Dedifferentiated amniotic fluid mesenchymal stem cell (primary cell): ENCODE data around the gene TSHZ2.
"Not testable (repeated sequence)": the region's sequence is repeated elsewhere in the genome, so short reads cannot be mapped to it uniquely, and the experiment has no call there.

Experiments used
- DNase-seq: peaks from one replicate; pipeline ENCODE4 v3.0.0-alpha.2; 2016; ENCODE audit errors: extremely low spot score

Gene TSHZ2

DNA sequence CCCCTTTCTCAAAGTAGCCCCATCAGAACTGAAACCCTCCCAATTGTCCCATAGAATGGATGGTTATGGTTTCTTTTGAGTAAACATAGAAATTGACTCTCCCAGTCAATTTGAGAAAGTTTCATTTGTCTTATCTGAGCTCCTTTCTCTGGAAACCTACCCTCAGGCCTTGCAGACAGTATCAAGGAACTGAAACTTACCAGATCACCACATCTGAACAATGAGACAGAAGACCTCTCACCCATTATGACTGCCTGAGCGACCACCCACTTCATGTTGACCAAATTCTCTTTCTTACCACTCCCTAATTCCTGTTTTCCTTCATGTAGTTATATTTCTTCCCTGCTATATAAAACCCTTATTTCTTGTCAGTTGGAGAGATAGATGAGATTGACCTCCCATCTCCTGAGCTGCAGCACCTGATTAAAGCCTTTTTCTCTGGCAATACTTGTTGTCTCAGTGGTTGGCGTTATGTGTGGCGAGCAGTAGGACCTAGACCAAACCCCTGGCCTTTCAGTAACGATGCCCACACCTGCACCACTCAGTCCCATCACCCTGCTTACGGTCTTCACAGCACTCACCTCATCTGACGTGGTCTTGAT is 482.6 kb downstream of the TSHZ2 start:
- no peak for DNase-seq

DNA sequence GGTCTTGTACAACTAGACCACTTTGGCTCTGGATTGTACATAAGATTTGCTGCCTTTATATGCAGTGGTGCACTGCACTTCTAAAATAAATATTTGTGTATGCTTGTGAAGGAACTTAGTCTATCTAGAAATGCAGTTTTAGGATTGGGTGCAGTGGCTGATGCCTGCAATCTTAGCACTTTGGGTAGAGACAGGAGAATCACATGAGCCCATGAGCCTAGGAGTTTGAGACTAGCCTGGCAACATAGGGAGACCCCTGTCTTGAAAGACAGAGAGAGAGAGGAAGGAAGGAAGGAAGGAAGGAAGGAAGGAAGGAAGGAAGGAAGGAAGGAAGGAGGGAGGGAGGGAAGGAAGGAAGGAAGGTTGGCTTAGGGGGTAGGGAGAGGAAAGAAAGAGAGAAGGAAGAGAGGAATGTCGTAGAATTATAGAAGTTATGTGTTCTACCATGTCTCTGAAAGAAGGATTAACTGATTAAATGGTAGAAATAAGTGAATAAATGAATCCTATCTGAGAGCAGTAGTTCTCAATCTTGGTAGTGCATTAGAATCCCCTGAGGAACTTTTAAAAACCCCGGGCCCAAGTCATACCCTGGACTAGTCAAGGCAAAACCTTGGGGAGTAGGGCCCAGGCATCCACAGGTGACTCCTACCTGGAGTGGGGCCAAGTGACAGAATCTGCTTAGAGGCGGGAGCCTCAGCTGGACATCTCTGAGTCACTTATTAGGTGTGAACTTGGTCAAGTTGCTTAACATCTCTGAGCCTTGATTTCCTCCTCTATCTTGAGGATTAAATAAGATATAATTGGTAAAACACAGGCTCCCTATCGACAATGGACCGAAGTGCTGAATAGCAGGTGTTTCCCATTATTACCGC is 491.2 kb downstream of the TSHZ2 start:
- DNase-seq, result no peak

DNA sequence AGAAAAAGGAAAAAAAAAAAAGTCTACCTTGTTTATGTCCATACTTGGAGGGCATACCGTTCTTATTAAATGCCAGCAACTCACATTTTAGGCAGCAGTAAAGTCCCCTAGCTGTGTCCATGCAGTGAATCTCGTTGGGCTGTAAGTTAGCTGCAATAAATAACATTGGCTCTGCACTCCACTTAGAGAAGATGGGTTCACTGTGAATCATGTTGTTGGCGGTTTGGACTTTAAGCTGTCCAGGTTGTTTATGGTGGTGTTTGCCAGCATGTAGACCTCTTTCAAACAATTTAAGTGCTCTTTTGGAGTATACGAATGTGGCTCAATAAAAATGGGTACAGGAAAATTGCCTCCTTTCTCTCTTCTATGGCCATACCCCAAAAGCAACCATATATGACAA is 494.1 kb downstream of the TSHZ2 start:
- DNase-seq, result no peak

DNA sequence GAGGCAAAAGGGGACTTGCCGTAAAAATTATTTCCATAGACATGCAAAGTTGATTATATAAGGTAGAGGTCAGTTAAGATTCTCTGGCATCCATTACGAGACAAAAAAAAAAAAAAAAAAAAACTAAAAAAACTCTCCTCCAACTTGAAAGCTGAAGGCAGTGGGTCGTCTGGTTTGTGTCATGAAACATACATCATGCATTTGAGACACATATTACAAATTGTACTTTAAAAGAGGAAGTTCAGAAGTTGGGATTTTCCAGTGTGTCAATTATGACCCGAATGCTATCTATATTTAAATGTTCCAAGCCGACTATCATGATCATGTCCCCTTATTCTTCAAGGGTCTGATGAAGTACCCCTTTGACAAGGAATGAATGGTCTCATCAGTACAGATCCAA is 496.4 kb downstream of the TSHZ2 start:
- no peak for DNase-seq

DNA sequence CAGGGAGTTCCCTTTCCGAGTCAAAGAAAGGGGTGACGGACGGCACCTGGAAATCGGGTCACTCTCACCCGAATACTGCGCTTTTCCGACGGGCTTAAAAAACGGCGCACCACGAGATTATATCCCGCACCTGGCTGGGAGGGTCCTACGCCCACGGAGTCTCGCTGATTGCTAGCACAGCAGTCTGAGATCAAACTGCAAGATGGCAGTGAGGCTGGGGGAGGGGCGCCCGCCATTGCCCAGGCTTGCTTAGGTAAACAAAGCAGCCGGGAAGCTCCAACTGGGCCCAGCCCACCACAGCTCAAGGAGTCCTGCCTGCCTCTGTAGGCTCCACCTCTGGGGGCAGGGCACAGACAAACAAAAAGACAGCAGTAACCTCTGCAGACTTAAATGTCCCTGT is 500.7 kb downstream of the TSHZ2 start:
- DNase-seq, result not testable (repeated sequence)

DNA sequence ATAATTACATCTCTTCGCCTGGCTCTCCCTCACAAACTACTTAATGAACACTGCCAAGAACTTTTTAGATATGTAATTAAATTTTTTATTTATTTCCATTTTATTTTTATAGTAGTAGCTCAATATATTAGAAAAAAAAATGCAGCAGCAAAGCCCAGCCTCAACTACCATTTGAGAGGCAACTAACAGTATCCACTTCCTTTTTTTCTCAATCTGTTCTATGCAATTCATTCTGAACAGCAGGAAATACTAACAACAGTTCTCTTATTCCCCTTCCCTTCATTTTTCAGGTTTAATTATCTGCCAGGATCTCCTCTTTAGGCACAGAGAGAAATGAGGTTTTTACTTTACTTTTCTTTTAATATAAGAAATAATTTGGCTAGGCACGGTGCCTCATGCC is 508.8 kb downstream of the TSHZ2 start:
- no peak for DNase-seq

DNA sequence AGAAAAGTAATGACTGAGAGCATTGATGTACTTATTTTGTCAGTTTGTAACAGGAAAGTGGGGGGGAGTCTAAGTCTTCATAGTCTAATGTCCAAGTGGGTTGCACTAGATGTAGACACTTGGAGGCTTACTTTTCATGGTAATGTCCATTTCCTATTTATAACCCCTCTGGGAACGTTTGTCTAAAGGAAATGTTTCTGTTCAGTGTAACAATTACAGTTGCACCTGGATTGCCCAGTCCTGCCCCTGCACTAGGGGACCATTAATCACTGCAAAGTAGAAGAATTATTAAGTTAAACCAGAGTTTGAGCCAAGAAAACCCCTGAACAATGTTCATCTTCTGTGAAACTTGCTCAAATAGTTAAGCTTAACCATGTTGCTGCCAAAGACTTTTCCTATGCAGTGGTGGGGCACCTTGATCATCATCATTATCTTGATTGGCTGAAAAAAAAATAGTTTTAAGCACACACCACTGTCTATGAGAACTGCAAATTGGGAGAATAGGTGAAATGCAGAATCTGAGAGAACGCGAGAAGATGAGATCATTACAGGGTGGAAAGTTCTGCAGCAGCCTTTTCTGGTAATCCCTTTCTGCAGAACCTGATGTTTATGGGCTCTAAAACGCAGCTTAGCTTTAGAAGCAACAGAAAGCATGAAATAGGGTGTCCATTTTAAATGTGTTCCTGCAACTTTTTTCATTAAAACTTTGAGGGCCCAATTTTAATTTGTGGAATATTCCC is 515.5 kb downstream of the TSHZ2 start:
- no peak for DNase-seq

DNA sequence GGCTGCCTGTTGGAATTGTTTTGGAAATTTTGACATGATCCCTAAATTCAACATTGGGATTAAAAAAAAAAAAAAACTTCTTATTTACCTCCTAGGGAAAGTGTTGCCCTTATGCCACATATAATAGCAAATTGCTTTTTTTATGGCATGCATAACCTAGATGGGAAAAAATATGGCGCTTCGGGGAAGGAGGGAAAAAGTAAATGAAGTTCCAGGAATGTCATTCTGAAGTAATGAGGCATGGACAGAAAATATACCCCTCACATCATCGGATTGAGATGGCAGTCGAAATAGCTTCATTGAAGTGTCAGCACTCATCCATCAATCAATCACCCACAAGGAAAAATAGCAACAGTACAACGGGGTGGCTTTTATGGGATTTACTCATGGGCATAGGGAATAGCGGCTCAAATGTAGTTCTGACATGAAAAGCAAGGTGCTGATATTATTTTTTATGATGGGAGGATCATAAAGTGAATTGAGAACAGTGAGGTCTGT is 516.7 kb downstream of the TSHZ2 start:
- no peak for DNase-seq

DNA sequence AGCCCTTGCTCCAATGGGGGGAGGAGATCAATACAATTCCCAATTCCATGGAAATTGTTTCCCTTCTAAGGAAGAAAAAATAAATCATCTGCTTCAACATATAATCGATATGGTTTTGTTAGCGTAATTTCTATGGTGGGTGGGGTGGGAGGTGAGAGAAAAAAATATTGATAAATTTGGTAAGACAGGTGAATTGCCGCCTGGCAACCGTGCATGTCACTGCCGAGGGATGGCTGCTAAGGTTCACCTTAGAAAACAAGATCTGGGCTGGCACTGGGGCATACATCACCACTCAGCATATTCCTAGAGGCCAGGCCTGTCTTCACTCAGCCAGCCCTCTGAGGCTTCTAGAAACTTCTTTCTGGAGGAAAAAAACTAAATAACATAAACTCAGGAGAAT is 517.4 kb downstream of the TSHZ2 start:
- no peak for DNase-seq

DNA sequence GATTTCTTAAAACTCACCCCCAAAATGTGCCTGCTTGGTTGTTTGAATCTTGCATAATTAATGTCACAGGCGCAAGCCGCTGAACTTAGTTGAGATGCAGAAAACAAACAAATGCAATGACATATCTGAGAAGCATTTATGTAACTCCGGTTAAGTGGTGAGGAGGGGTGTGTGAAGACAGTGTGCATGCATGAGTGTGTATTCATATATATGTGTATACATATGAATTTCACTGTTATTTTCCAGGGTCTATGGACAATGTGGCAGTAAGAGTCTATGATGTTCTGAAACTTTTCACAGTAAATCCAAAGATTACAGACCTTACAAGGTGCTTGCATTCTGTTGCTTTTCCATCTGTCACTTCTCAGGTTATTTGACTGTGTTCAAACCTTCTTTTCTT is 518.5 kb downstream of the TSHZ2 start:
- DNase-seq, result no peak

DNA sequence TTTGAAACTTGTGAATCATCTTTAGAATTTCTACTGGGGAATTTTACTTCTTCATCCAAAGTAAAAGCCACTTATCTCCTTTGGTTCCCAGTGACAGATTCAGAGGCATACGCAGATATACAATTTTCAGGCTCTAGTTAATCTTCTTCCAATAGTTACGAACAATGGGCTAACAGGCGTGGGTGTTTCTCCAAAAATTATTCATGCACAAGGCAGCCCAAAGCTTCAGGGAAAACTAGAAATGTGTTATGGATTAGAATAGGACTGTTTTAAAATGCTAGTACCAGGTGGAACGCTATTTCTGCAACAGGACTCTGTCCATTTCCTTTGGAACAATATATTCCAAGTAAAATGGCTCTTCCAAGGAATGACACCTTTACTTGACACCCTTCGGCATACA is 519.3 kb downstream of the TSHZ2 start:
- DNase-seq, result no peak

DNA sequence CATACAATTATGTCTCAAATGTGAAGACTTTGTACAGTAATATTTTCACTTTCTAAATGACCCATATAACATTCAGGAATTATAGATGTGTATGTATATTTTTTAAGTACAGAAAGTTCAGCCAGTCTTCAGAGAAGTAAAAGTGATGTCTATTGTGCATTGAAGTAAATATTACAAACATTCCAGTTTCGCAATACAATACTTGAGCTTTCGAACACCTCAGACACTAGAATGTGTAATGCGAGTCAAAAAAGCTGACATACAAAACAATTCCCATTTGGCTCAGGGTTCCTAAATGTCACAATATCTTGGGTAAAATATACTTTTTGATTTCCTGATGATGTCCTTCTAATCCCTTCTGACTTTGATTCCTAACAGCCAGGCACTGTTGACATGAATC is 520.1 kb downstream of the TSHZ2 start:
- no peak for DNase-seq

DNA sequence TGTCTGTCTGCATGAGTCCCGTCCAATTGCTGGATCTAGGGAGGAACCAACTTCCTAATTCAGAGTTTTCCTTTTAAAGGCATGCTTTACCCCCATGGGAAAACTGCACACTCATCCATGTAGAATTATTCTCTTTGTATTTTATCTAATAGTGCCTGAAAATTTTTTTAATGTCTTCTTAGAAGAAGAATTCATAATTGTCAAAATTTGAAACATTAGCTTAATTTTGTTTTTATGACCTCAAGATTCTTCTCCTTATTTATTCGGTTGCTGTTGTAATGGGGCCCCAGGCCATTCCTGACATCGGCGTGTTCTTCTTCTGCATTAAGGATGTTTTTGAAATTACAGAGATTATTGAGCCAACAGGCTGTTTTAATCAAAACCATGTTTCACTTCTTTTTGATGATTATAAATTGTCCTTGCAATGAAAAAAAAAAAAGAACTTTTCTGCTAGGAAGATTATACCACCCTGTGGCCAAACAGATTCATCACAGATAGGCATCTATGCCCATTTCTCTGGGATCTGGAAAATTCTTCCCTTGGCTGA is 521.2 kb downstream of the TSHZ2 start:
- no peak for DNase-seq

DNA sequence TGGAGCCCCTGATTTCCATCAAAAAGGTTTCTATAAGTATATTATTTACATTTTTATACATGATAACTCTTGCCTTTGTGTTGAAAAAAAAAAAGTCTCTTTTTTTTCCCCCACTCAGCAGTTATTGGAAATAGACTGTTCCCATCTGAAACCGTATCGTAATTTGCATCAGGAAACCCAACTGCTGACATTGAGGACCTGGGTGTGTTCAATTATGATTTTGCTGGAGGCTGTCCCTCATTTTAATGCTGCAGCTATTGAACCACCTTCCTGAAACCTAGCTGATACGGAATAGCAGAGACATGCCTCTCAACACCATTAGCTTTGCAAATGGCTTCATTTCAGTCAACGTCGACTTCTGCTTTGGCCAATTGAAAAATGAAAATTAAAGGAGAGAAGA is 522.6 kb downstream of the TSHZ2 start:
- no peak for DNase-seq

DNA sequence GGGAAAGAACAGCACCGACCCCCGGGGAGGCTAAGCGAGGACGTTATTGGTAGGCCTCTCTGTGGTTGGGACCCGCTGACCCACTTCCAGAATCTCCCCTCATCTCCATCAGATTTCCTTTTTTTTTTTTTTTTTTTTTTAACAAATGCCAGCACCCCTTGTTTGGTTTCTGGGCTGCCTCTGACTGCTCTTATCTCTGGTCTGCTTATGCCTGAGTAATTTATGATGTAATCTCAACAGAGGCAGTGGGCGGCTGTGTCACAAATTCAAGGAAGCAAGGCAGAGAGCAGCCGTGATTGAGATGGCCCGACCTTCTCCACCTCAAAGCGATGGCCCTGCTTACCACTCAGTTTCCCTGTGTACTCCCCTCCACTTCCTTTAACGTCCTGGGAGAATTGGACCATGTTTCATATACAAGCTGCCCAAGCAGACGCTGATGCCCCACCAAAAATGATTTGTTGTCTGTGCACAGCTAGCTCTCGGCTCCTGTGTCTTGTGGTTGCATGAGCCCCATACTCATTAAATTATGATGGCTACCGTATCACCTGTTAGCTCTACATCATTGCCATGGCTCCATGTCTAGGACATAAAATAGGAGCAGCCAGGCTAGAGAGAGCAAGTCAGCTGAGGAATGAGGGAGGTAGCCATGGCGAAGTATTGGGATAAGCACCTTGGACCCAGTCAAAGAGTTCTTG is 523.4 kb downstream of the TSHZ2 start:
- DNase-seq, result no peak

DNA sequence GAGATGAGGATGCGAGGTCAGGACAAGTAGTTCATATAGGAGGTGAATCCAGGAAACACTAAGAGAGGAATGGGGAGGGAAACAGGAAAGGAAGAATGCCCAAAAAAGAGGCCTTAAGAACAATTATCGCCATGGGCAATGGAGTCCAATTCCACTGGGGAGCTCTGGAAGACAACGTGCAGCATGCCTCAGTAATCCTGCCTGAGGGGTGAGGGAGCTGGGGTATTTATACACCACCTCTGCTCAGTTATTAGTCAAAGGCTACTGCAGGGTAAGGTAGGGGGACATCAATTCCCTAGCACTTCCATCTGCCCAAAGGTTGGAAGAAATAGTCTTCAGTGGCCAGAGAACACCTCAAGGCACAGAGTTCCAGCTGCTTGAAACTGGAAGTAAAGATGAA is 525.1 kb downstream of the TSHZ2 start:
- no peak for DNase-seq

DNA sequence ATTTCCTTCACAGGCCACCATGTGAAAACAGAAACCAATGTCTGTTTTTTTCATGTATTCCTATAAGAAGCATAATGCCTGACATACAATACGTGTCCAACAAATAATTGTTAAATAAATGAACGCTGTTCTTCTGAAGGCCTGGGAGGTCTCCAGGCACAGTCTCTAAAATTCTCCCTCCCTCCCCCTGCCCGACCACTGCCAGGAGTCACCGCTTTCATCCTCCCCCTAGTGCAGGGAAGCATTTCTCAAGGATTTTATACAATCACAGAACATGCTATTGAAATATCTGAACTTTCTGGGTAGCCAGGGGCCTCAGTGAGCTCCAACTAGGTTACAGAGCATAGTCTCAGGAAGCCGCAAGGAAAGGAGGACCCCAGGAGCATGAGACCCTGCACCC is 526.2 kb downstream of the TSHZ2 start:
- DNase-seq, result no peak

DNA sequence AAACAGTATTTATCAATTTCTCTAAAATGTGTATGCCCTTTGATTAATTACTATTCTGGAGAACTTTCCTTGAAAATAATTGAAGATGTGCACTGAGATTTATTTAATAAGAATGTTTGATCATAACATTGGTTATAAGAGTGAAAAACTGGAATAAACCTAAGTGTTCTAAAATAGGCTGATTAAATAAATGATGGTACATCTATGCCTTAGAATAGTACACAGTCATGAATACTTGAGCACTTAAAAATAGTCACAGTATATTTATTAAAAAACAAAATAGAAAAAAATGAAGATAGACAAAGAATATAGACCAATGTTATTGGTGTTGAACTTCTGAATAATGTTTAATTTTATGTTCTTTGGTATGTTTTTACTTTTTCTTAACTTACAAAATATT is 528.5 kb downstream of the TSHZ2 start:
- DNase-seq, result no peak

DNA sequence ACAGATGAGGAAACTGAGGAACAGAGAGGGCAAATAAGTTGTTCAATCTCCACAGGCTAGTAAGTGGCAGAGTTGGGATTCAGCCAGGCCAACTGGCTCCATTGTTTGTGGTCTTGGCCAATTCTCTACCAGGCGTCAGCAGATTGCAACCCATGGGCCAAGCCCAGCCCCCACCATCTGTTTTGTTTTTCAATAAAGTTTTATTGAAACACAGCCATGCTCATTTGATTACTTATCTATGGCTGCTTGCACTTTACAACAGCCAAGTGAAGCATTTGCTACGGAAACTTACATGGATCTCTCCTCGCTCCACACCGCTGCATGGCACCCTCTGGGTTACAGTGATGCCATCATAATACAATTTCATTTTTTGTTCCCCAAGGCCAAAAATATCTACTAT is 530.7 kb downstream of the TSHZ2 start:
- no peak for DNase-seq

DNA sequence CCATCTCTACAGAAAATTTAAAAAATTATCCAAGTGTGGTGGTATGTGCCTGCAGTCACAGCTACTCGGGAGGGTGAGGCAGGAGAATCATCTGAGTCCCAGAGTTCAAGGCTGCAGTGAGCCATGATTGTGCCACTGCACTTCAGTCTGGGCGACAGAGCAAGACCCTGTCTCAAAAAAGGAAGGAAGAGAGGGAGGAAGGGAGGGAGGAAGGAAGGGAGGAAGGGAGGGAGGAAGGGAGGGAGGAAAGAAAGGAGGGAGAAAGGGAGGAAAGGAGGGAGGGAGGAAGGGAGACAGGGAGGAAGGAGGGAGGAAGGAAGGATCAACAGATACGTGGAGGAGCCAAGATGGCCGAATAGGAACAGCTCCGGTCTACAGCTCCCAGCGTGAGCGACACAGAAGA is 531.4 kb downstream of the TSHZ2 start:
- DNase-seq, result no peak

DNA sequence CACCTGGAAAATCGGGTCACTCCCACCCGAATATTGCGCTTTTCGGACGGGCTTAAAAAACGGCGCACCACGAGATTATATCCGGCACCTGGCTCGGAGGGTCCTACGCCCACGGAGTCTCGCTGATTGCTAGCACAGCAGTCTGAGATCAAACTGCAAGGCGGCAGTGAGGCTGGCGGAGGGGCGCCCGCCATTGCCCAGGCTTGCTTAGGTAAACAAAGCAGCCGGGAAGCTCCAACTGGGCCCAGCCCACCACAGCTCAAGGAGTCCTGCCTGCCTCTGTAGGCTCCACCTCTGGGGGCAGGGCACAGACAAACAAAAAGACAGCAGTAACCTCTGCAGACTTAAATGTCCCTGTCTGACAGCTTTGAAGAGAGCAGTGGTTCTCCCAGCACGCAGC is 531.9 kb downstream of the TSHZ2 start:
- not testable (repeated sequence) for DNase-seq

DNA sequence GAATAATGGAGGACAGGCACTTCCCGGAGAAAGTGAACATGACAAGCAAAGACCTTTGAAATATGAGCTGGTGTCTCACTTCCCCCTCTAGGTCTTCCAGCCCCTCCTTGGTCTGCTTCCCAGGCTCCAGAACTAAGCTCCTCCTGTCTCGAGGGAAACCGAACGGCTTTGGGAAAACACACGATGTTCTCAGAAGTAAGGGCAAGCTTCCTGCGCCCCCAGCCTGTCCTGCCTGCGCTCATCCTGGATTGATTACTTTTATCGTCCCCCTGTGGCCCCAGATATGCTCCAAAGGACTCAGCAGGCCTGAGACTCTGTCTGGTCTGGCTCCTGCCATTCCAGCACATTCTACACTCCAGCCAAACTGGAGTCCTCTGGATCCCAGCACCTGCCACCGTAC is 538.1 kb downstream of the TSHZ2 start:
- DNase-seq, result no peak
